Rectal smooth muscle tissue (tissue), 1 donor: ENCODE results near the gene SIL1.
A peak's percentile ranks its signal among the peaks of the same experiment; 100 is the strongest.

Source experiments
- H3K27ac ChIP-seq: one replicate; pipeline ENCODE4 v1.7.0; 2013; ENCODE audit warnings: low read depth, low read length, inconsistent platforms
- H3K27me3 ChIP-seq: one replicate; pipeline ENCODE4 v1.7.0; 2013; ENCODE audit warnings: low read length; ENCODE audit not compliant: control insufficient read depth, insufficient read depth
- H3K36me3 ChIP-seq: one replicate; pipeline ENCODE4 v1.7.0; 2013; ENCODE audit warnings: low read length; ENCODE audit not compliant: control insufficient read depth, insufficient read depth
- H3K4me1 ChIP-seq: one replicate; pipeline ENCODE4 v1.7.0; 2013; ENCODE audit warnings: low read length; ENCODE audit not compliant: control insufficient read depth, insufficient read depth
- H3K4me3 ChIP-seq: one replicate; pipeline ENCODE4 v1.7.0; 2013; ENCODE audit warnings: low read length
- H3K9ac ChIP-seq: one replicate; pipeline ENCODE4 v1.7.0; 2013; ENCODE audit warnings: low read length

SIL1 gene

DNA sequence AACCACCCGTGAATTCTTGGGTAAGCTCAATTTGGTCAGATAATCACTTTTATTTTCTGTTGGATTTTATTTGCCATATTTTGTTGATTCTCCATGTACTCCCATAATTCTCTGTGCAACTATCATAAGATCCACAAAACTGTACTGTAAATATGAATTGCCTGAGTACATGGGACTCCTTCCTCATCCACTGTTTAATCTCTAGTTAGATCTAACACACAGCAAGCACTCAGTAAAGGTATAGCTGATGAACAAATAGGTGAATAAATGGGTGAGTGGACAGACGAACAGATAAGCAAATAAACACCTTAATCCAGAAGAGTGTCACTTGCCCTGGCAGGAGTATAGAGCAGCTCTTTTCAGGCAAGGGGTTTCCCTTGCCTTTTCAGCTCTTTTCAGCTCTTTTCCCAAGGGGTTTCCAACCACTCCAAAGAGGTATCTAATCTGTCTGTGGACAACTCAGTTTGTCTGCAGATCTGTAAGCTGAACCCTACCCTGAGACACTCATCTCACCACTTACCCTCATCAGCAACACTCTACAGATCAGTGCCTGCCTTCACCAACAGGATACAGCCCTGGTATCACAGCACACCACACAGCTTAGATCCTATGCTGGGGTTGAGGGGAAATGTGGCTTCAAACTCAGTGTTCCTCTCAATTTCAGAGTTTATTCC lies 51.2 kb downstream of the SIL1 start:
- H3K36me3 ChIP-seq, result no peaks in the 10 kb centered on the region
- H3K27me3 ChIP-seq, result no peaks in the 10 kb centered on the region
- no peak overlapping the region for H3K9ac ChIP-seq
- peak overlapping the region; percentile 5 for H3K4me3 ChIP-seq
- peak overlapping the region; percentile 56 for H3K27ac ChIP-seq
- peaks cover 36% of the 10 kb centered on the region for H3K4me1 ChIP-seq

DNA sequence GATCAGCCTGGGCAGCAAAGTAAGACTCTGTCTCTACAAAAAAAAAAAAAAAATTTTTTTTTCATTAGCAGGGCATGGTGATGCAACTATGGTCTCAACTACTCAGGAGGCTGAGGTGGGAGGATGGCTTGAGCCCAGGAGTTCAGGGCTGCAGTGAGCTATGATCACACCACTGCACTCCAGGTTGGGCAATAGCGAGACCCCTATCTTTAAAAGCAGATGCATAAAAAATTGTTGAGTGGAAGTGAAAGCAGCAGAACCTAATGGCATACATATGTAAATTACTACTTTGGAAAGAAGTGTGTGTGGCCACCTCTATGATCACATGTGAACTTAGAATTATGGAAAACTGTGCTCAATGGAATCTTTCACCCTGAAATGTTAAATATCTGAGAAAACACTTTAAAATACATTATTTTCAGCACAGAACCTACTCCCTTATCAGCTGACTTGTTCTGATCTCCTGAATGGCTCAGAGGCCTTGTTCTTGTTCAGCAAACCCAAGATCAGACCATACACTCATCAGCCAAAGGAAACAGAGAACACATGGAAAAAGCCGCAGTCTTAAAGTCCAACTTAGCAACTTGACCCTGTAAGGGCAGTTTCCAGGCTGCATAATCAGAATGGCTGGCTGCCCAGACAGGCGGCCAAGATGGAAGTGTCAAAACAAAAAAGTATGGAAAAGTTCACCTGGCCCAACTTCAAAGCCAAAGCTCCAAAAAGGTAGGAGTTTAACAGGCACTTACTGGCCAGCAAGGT lies 56.5 kb downstream of the SIL1 start:
- Histone ChIP-seq H3K36me3 (no peaks in the 10 kb centered on the region), H3K27ac (peak overlapping the region; percentile 84), H3K4me3 (no peak overlapping the region), H3K4me1 (peaks cover 37% of the 10 kb centered on the region), H3K27me3 (no peaks in the 10 kb centered on the region), H3K9ac (no peak overlapping the region)

DNA sequence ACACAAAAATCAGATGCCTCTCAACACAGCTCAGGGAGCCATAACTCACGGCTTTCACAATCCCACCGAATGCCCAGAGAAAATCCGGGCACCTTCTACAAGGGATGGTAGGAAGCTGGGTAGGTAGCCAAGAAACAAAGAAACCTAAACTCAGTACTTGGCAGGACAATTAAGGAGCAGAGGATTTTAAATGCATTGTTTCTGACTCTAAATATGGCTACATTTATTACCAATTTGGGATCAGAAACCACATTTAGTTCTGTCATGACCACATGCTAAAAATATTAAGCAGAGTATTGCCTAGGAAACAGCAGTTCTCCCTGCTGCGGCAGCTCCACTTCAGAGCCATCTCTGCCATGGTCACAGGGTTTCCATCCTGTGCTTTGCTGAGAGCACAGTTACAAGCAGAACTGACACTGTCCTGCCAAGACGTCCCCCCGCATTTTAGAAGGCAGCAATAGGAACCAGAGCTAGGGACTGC lies 57.5 kb downstream of the SIL1 start:
- Histone ChIP-seq H3K4me3 (peak overlapping the region; percentile 11), H3K9ac (no peak overlapping the region), H3K36me3 (no peaks in the 10 kb centered on the region), H3K27me3 (no peaks in the 10 kb centered on the region), H3K27ac (peak overlapping the region; percentile 84), H3K4me1 (peaks cover 37% of the 10 kb centered on the region)

- Histone ChIP-seq H3K9ac (no peak overlapping the region), H3K36me3 (no peaks in the 10 kb centered on the region), H3K27me3 (no peaks in the 10 kb centered on the region), H3K4me1 (peaks cover 37% of the 10 kb centered on the region), H3K4me3 (no peak overlapping the region), H3K27ac (peak overlapping the region; percentile 56)
Observed at GRCh38 chr5:139138809-139139208, 59.4 kb downstream of the SIL1 start.

- H3K27ac ChIP-seq, result no peak overlapping the region
- no peak overlapping the region for H3K9ac ChIP-seq
- no peaks in the 10 kb centered on the region for H3K27me3 ChIP-seq
- H3K36me3 ChIP-seq, result no peaks in the 10 kb centered on the region
- H3K4me1 ChIP-seq, result peaks cover 41% of the 10 kb centered on the region
- no peak overlapping the region for H3K4me3 ChIP-seq
Observed at GRCh38 chr5:139138109-139138508, 60.1 kb downstream of the SIL1 start.

GRCh38 chr5:139137697-139138096 lies 60.5 kb downstream of the SIL1 start:
- Histone ChIP-seq H3K36me3 (no peaks in the 10 kb centered on the region), H3K27ac (no peak overlapping the region), H3K27me3 (no peaks in the 10 kb centered on the region), H3K4me3 (no peak overlapping the region), H3K9ac (no peak overlapping the region), H3K4me1 (peaks cover 45% of the 10 kb centered on the region)

DNA sequence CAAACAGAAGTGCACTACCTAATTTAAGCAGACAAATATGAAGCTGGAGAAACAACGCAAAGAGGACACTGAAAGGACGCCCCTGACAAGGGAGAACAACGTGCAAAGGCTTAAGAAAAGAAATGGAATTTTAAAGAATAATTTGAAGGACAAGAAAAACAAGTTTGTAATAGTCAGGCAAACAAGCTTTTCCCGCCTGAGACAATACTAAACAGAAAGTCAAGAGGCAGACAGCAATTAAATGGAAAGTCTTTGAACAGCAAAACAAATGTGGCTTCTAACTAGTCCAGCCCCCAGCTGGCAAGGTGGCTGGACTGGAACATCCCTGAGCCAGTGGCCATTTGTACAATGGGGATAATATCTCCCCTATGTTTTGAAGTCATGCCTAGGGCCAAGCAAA lies 63.3 kb downstream of the SIL1 start:
- no peak overlapping the region for H3K9ac ChIP-seq
- no peak overlapping the region for H3K27ac ChIP-seq
- peaks cover 42% of the 10 kb centered on the region for H3K4me1 ChIP-seq

GRCh38 chr5:139133282-139133681 lies 64.9 kb downstream of the SIL1 start:
- Histone ChIP-seq H3K36me3 (no peaks in the 10 kb centered on the region), H3K27ac (peak overlapping the region; percentile 95), H3K27me3 (no peaks in the 10 kb centered on the region), H3K9ac (no peak overlapping the region), H3K4me1 (peaks cover 32% of the 10 kb centered on the region), H3K4me3 (no peak overlapping the region)

More for the DNA sequence above, 63.3 kb downstream of the SIL1 start:
- H3K4me3 ChIP-seq, result no peak overlapping the region
- no peaks in the 10 kb centered on the region for H3K27me3 ChIP-seq
- H3K36me3 ChIP-seq, result no peaks in the 10 kb centered on the region

GRCh38 chr5:139132515-139132914 lies 65.7 kb downstream of the SIL1 start:
- H3K4me1 ChIP-seq, result peaks cover 28% of the 10 kb centered on the region
- no peak overlapping the region for H3K9ac ChIP-seq
- peak overlapping the region; percentile 95 for H3K27ac ChIP-seq

GRCh38 chr5:139131921-139132432 lies 66.2 kb downstream of the SIL1 start:
- Histone ChIP-seq H3K4me1 (peaks cover 28% of the 10 kb centered on the region), H3K36me3 (no peaks in the 10 kb centered on the region), H3K4me3 (peak overlapping the region; percentile 40), H3K27ac (peak overlapping the region; percentile 95), H3K9ac (no peak overlapping the region), H3K27me3 (no peaks in the 10 kb centered on the region)

More at GRCh38 chr5:139132515-139132914, 65.7 kb downstream of the SIL1 start:
- H3K27me3 ChIP-seq, result no peaks in the 10 kb centered on the region
- H3K36me3 ChIP-seq, result no peaks in the 10 kb centered on the region
- no peak overlapping the region for H3K4me3 ChIP-seq

- no peaks in the 10 kb centered on the region for H3K36me3 ChIP-seq
- peaks cover 34% of the 10 kb centered on the region for H3K4me1 ChIP-seq
- H3K27me3 ChIP-seq, result no peaks in the 10 kb centered on the region
- peak overlapping the region; percentile 40 for H3K4me3 ChIP-seq
- no peak overlapping the region for H3K9ac ChIP-seq
- peak overlapping the region; percentile 95 for H3K27ac ChIP-seq
Observed at GRCh38 chr5:139131465-139131864, 66.7 kb downstream of the SIL1 start.

GRCh38 chr5:139131062-139131461 lies 67.1 kb downstream of the SIL1 start:
- H3K36me3 ChIP-seq, result no peaks in the 10 kb centered on the region
- peak overlapping the region; percentile 95 for H3K27ac ChIP-seq
- no peak overlapping the region for H3K4me3 ChIP-seq
- H3K27me3 ChIP-seq, result no peaks in the 10 kb centered on the region
- peaks cover 35% of the 10 kb centered on the region for H3K4me1 ChIP-seq
- H3K9ac ChIP-seq, result no peak overlapping the region
